Ammon's horn (tissue), 1 donor: ENCODE results near the gene ANK2.
"Not testable (repeated sequence)": the region's sequence is repeated elsewhere in the genome, so short reads cannot be mapped to it uniquely, and the experiment has no call there.

Source experiments
- DNase-seq: peaks from one replicate; pipeline ENCODE4 v3.0.0-alpha.2; 2016; ENCODE audit warnings: low spot score

Gene ANK2

DNA sequence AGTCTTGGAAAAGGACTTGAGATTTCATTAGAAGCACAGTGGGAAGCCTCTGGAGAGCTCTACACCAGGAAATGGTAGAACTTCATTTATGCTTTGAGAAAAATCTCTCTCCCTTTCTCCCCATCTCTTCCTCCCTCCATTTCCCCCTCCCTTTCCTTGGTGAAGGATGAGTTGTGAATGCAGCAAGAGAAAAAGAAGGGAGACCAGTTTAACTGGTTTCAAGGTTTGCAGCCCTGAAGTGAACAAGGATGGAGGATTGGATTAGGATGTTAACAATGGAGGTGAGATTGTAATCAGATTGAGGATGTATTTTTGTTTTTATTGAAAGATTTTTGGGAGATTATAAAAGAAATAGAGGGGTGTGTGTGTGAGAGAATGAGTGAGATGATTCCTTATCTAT, 99.5 kb downstream of the ANK2 start:
- no peak for DNase-seq

DNA sequence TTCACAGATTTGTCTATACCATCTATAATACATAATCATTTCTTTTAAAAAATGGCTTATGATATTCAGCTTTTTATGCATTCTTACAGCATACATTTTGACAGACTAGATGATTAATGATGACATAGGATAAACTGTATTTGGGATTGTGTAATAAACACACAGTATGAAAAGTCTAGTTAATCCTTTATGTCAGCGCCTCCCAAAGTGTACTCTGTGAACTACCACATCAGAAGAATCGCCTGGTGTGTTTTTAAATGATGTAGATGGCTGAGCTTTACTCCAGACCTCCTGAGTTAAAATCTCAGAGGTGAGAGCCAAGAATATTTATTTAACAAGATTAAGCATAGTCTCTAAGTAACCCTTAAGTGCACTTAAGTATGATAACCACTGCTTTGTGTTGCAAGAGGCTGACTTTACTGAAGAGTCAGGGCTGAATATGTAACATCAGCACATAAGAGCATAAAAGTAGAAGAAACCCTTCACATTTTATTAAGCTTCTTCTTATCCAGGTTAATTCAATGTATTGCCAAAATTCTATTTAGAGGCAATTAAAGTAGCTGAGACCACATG, 104.2 kb downstream of the ANK2 start:
- no peak for DNase-seq

DNA sequence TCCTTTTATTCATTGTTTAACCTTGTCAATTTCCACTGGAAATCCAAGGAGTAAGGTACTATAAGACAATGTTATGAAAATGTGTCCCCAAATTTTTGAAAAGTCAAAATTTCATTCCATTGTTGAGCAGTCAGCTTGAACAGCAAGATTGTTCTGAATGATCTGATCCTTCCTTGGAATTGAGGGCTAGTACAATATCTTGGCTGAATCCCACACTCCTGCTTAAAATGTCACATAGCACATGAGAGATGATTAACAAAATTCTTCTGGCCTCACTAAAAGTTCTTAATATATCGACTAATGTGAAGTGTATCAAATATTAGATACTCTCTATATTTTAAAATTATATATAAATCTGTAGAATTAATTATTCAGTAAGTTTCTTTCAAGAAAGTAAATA, 104.8 kb downstream of the ANK2 start:
- no peak for DNase-seq

DNA sequence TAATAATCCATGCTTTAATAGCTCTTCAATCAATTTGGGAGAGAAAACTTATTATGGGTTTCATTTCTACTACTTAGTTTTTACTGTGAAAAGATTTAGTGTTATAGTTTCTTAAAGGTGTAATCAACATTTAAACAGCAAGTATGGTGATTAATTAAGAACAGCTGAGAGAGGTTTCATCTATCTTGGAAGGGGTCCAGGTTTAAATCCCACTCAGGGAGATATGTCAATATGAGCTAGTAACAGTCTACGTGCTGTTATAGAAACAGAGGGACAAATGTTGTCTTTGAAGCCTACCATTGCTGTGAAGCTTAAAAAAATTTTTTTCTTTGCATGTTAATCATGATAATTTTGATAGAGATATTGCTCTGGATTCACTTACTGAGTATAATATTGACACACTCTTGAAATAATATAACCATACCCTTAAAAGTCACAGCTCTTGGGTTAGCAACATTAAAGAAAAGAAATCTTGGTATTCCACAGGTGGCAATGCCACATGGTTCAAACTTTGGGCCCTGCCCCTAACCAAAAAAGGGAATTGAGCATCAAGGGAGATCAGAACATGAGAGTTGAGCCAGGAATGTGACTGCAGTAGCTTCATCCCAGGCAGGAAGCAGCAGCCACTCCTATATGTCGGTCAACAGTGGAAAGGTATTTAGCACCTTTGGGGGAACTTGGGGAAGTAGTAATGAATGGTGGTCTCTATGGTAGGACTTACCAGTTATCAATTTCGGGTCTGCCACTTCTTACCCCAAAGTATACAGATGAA, 107.8 kb downstream of the ANK2 start:
- DNase-seq, result no peak

DNA sequence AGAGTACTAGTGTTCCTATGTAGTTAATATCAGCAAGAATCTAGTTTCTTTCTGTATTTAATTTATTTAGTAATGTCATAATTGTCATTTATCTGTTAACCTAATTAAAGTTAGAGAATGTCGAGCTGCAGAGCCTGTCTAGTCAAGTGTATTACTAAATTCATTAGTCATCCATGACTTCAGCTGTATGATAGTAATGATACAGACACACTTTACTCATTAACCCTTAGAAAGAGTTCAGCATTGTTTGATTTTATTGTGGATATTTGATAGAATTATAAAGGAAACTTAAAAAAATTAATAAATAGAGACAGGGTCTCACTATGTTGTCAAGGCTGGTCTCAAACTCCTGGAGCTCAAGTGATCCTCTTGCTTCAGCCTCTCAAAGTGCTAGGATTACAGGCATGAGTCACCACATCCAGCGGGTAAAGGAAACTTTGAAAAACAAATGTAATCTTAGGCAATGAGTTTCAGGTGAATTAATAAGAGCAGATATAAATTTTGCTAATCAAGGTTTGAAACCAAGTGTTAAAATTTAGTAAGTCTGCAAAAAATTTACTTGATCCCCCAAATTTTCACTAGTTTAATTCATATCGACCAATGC, 110.6 kb downstream of the ANK2 start:
- DNase-seq, result no peak

DNA sequence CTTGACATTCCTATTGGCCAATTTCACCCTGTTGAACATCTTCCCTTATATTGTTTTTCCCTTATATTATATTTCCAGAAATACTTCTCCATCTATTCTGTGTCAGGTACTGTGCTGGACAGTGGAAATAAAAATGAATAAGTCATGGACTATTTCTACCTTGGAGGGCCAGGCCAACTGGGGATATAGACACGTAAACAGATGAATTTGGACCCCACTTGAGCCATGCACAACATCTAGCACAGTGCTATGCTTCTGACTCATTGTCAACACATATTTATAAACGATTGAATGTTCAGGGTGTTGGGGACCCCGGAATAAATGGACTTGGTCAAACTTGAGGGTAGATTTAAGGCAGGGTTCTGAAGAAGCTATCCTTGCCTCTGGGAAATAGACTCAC, 111.1 kb downstream of the ANK2 start:
- no peak for DNase-seq

DNA sequence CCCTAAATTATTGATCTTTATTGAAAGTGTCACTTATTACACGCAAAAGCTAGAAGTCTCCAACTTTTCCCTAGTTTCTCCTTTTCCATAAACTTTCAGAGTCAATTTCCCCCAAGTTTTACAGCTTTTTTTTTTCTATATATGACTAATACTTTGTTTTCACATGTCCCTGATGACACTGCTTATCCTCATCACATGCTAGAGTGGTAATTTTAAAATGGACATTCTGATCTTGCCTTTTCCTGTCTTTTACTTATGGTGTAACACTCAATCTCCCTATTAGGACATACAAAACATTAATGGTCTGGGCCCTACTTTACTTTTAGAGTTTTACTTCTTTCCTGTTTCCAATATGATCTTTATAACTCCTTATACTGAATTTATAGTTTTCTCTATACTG, 112.6 kb downstream of the ANK2 start:
- DNase-seq, result no peak

DNA sequence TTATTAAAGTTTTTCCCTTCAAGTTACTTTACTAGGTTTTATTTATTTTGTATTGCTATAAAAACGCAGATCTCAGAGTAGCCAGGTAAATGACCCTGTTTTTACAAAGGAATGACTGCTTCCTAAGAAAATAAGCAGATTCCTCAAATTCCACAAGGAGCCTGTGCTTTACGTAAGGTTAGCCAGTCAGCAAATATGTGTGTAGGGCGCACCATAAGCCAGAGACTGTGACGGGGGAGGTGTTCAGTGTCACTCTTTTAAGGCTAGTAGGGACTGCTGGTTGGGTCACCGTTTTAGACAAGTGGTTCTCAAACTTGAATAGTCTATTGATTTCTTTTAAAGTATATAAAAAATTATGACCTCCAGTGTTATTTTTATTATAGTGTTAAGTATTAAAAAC, 119.9 kb downstream of the ANK2 start:
- no peak for DNase-seq

DNA sequence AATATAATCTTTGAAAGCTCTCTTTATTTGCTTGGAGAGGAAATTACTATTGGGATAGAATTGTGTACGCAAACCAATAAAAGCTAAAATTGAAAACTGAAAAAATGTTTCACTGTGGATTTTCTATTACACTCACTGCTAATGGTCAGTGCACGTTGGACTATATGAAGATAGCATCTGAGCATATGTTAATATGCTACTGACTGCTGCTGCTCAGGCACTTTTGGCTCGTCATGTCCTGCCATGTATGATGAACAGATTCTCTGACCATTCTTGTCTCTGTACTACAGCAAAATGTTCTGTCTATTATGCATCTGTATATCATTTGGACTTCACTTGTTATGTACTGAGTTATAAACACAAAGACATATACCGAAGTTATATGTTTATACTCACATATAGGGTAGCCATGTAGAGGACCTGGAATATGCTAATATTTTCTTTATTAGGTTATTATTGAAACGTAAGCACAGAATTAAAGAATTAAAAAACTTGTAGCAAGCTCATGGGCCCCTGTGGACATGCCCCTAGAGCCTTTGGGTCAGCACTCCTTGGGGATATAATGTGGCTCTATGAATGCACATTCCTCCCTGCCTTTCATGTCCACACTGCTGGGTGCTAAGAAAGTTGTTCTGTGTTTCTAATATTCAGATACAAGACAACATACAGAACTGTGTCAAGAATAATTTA, 120.8 kb downstream of the ANK2 start:
- no peak for DNase-seq

DNA sequence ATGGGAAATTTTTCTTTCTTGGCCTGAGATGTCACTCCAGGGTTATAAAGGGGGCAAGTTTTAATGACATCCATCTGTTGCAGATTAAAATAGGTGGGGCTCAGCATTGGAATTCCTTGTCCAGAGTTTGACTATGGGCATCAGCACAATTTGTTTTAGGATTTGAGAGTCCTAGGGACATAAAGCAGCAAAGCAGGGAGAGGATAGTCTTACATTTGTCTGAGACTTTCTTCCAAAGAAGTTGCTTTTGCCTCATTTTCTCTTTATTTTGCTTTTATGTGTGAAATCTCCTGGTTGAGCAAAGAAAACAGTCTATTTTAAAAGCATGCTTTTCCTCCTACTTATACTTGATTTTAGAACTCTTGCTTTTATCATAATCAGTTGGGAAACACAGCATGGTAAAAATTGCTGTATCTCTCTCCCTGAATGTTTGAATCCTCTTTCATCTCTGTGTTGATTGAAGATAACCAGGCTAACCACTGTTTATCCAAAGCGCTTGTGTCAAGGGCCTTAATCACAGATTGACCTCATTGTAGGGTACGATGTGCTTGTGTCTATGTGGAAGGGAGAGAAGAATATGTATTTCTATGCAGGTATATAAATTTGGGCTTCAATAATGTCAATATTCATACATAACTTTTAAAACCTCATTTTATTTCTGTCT, 121.5 kb downstream of the ANK2 start:
- no peak for DNase-seq

DNA sequence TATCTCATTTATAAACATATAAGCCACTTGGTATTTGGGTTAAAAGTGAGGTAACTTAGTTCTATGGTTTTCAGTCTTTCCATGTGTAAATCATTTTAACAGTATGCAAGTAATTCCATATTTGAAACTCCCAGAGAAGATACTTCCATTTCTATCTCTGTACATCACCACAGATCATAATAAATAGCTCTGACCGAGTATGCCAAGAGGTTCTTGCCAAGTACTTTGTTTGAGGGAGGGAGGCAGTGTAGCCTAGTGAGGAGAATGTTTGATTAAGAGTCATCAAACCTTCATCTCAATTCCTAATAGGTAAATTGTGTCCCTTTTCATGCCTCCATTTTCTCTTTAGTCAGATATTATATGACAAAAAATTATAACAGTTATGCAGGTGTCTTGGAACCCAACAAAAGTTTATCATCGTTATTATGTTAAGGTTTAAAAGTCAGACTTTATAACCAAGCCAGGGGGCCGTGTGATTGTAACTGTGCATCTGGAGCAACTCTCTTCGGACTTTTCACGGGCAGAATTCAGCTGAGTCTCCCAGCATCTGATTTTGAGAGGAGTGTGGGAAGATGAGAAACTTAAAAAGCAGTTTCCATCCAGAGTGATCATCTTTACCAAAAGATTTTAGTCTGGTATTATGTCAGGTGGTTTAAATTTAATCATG, 123.8 kb downstream of the ANK2 start:
- DNase-seq, result no peak

DNA sequence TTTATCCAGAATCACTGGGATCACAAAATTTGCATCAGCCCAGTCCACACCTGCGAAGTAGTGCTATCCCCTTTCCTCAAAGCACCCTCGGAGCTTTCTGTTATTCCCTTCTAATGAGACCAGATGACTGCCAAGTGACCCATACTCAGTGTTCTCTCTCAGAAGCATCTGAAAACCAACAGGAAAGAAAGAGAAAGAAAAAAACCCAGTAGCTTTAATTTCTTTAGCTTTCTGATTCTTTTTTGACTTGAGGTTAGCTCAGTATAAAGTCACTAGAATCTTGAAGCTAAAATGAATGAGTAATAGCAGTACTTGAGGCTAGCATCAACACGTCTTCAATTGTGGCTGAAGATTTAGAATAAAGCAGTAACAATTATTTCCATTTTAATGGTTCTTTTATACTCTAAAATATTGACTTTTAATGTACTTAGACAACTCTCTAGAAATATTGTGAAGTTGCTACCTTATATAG, 124.4 kb downstream of the ANK2 start:
- no peak for DNase-seq

DNA sequence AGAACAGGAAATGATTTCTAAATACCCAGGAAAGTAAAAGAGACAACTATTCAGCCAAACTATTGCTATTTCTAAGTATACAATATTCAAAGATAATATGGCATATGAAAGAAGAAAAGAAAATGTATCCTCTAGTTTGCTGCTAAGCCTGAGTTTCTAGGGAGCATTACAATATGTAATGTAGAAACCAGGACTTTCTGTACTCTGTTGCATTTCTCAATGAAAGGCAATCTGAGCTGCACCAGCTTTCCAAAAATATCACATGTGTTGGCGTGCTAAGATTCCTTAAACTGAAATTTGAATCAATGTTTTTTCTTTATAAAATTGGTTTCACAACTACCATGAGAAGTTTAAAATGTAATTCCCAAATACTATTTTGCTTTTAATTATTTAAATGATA, 129.6 kb downstream of the ANK2 start:
- no peak for DNase-seq

DNA sequence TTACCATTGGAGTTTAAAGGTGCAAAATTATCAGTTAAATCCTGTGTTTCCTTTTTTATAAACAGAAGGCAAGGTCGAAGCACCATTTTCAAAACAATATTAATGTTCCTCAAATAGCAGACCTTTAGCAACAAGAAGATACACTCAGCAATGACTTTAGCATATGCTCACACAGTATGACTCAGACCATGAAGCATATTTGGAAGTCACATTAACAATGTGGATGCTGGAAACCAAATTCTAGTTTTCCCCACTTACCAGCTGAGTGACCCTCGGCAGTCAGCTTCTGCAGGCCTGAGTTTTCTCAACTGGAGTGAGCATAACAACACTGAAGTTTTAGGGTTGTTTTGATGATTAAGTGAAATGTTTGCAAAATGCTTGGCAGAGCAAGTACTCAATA, 130.5 kb downstream of the ANK2 start:
- no peak for DNase-seq

DNA sequence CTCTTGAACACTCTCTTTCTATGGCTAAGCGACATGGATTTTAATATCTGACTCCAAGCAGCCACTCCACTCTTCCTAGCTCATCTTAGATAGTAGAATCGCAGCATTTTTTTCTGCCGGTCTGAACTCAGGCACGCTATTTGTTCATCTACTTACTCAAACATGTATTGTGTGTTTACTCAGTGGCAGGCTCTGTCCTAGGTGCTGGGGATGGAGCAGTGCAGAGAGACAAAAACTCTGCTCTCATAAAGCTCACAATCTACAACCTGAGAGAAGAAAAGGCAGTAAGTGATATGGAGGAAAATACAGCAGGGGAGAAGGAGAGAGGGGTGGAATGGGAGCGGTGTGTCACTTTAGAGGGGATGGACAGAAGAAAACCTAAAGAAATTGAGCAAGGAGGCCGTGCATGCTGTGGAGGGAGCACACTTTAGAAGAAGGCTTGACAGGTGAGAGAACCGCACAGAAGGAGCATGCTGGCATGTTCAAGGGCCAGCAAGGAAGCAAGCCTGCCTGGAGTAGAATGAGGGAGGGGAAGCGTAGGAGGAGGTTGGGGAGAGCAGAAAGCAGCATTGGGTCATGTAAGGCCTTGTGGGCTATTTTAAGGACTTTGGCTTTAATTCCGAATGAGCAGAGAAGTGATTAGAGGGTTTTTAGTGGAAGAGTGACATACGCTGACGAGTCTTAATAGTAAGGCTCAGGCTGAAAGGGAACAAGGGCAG, 132.0 kb downstream of the ANK2 start:
- DNase-seq, result no peak

DNA sequence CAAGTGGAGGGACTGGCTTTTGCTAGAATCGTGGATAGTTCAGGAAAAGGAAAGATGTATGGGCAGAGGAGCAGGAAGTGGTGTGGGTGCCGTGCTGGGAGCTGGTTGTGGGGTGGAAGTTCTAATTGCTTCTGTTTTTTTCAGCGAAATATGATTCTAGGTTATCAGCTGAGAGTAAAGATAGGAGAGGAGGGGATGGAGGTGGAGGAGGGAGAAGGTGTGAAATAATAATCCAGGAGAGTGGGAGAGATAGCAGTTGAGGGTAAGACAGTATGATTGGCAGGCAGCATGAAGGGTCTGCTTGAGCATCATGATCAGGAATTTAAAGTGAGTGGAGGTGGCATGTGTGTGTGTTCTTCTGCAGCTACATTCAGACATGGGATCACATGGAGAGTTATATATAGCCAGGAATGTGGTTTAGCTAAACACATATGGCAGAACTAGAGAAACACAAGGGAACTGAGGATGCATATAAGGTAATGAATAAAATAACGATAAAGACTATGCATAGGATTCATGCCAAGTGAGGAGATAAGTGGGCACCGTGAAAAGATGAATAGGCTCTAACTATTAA, 133.7 kb downstream of the ANK2 start:
- DNase-seq, result no peak

DNA sequence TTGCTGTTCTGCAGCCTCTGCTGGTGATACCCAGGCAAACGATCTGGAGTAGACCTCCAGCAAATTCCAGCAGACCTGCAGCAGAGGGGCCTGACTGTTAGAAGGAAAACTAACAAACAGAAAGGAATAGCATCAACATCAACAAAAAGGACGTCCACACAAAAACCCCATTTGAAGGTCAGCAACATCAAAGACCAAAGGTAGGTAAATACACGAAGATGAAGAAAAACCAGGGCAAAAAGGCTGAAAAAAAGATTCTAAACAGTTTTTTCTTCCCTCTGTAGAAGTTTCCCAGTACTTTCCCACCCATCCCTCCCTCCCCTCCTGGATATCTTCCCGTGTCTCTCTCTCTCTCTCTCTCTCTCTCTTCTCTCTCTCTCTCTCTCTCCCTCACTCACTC, 136.8 kb downstream of the ANK2 start:
- DNase-seq, result not testable (repeated sequence)

DNA sequence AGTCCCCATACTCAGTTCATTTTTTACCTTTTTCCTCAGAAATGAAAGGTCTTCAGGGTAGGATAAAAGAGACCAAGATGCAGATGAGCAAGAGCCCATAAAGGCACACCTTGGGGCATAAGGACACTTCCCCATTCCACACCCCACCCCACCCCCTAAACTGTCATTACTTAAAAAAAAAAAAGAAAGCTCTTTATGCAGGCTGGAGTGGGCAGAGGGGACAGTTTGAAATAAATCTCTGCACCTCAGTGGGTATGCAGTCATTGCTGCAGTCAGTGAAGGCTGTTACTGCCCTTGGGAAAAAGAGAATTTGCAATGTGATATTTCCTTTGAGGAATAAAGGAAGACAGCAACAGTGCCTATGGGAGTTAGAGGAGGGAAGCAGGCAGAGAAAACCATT, 137.5 kb downstream of the ANK2 start:
- DNase-seq, result no peak

DNA sequence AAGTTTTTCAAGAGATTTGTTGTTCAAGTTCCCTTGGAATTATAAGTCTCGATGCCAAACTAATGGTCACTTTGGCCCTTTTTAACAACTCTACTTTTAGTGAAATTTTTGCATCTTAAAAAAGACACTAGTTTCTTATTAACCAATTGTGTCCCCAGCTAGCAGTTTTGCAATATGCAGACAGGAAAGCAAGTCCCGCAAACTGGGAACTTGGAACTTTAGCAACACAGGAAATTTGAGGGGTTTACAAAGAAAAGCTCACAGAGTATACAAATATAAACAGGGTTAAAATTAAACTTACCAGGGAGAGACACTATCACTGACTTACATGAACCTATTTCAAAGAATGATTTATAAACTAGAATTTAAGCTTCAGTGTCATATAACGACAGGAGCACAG, 137.9 kb downstream of the ANK2 start:
- no peak for DNase-seq

DNA sequence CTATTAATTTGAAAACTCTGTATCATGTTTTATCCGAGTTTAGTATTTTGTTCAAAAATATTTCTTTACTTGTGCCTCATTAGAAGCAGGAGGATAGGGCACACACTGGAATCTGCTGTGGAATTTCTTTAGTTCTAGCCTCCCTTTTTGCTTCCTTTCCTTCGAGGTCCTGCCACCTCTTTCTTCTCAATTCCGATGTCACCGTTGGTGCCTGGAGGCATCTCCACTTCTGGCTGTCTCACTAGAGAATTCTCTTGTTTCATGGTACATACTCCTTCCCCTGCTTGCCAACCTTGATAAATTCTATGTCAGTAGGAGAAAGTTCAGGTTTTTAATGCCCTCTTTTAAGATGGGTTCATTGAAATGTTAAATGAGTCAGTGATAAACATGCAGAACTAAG, 140.1 kb downstream of the ANK2 start:
- no peak for DNase-seq

DNA sequence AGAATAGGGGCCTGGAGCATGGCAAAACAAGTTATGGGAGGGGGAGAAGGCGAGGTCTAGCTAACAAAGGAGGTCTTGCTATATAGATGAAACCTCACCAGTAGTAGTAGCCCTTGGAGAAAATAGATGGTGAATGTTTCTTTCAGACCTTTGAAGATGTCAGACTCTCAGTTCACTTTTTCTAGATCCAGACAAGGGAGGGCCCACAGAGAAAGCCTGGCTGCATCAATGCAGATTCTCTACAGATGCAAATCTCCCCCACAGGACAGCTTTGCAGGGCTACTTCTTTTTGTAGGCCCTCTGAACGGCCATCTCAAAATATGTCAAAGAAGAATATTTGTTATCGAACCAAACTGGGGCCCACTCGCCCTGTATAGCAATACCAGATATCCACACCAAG, 159.7 kb downstream of the ANK2 start:
- DNase-seq, result no peak
